HUES48 (cell line): ENCODE measurements around the gene NKAIN1.
"Not testable (repeated sequence)": the region's sequence is repeated elsewhere in the genome, so short reads cannot be mapped to it uniquely, and the experiment has no call there.

ENCODE experiments used
- H3K27ac ChIP-seq: one replicate; pipeline ENCODE4 v1.7.0; 2013; ENCODE audit warnings: low read depth, low read length, inconsistent platforms
- H3K27me3 ChIP-seq: 2 replicates; pipeline ENCODE4 v1.6.1; 2013; ENCODE audit warnings: mild to moderate bottlenecking, low read length; ENCODE audit not compliant: control insufficient read depth, insufficient read depth
- H3K36me3 ChIP-seq: 2 replicates; pipeline ENCODE4 v1.6.1; 2013; ENCODE audit warnings: low read length; ENCODE audit not compliant: control insufficient read depth, insufficient read depth
- H3K4me1 ChIP-seq: 2 replicates; pipeline ENCODE4 v1.6.1; 2013; ENCODE audit warnings: mild to moderate bottlenecking, low read length; ENCODE audit not compliant: control insufficient read depth, insufficient read depth
- H3K4me3 ChIP-seq: 2 replicates; pipeline ENCODE4 v1.5.1; 2013; ENCODE audit warnings: mild to moderate bottlenecking, low read depth, low read length
- H3K9ac ChIP-seq: 2 replicates; pipeline ENCODE4 v1.6.1; 2013; ENCODE audit warnings: mild to moderate bottlenecking, low read depth, low read length, moderate library complexity
- H3K9me3 ChIP-seq: 2 replicates; pipeline ENCODE4 v1.6.1; 2013; ENCODE audit warnings: low read length; ENCODE audit not compliant: control insufficient read depth, insufficient read depth

Gene NKAIN1

DNA sequence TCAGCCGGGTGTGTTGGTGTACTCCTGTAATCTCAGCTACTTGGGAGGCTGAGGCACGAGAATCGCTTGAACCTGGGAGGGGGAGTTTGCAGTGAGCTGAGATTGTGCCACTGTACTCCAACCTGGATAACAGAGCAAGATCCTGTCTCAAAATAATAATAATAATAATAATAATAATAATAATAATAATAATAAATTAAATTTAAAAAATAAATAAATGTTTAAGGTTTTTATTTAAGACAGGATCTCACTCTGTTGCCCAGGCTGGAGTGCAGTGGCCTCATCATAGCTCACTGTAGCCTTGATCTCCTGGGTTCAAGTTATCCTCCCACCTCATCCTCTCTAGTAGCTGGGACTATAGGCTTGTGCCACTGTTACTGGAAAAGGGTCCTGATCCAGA lies 101.8 kb downstream of the NKAIN1 start:
- H3K4me1 ChIP-seq, H3K27ac ChIP-seq, H3K9me3 ChIP-seq, H3K4me3 ChIP-seq, H3K9ac ChIP-seq, H3K36me3 ChIP-seq, H3K27me3 ChIP-seq: not testable (repeated sequence)

DNA sequence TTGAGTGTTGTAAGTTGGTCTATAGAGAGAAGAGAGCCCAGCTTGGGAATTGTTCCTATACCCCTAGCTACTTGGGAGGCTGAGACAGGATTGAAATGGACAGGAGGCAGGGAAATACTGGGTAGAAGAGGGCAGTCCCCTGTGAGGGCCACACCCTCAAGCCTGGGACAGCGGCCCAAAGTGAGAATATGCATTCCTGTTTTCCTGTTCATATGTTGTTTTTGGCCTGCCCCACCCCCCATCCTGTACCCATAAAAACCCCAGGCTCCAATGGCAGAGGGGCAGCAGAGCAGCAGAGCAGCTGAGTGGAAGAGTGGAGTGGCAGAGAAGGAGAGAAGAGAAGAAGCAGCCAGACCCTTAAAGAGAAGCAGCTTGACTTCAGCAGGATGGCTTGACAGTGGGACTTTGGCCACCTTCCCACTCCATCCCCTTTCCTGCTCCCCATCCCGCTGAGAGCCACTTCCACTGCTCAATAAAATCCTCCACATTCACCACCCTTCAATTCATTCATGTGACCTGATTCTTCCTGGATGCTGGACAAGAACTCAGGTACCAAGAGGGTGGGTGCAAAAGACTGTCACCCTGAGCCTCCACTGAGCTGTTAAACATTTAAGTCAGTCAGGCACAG lies 103.6 kb downstream of the NKAIN1 start:
- Histone ChIP-seq H3K4me1 (no peaks in the 10 kb centered on the region), H3K9ac (no peak overlapping the region), H3K27me3 (no peaks in the 10 kb centered on the region), H3K27ac (no peak overlapping the region), H3K36me3 (no peaks in the 10 kb centered on the region), H3K9me3 (no peaks in the 10 kb centered on the region), H3K4me3 (no peak overlapping the region)

DNA sequence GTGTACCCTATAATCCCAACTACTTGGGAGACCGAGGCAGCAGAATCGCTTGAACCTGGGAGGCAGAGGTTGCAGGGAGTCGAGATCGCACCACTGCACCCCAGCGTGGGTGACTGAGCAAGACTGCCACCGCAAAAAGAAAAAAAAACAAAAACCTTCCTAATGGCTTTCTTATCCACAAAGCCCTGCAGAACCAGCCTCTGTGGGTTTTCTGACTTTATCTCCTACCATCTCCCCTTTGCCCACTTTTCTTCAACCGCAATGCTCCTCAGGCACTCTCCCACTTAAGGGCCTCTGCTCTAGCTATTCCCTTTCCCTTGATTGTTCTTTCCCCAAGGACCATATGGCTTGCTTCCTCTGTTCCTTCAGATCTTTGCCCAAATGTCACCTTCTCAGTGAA lies 106.3 kb downstream of the NKAIN1 start:
- Histone ChIP-seq H3K27me3 (no peaks in the 10 kb centered on the region), H3K9me3 (no peaks in the 10 kb centered on the region), H3K4me1 (no peaks in the 10 kb centered on the region), H3K27ac (no peak overlapping the region), H3K9ac (no peak overlapping the region), H3K36me3 (no peaks in the 10 kb centered on the region), H3K4me3 (no peak overlapping the region)
